K562 (cell line): Measurements from ENCODE around the gene DBNDD2. TPM values are rescaled to one million over a fixed set of nuclear protein-coding genes. Genes with fewer than 3 reads are reported as not detected.

ENCODE experiments used
- BRF1 ChIP-seq: IDR thresholded peaks from 3 replicates; pipeline ENCODE4 v1.6.1; 2011; ENCODE audit warnings: borderline replicate concordance, mild to moderate bottlenecking; ENCODE audit not compliant: insufficient read length; ENCODE audit errors: extremely low read depth
- CTCFL ChIP-seq: IDR thresholded peaks from 2 replicates; pipeline ENCODE4 v1.6.1; 2011; ENCODE audit warnings: borderline replicate concordance, low read depth, mild to moderate bottlenecking, moderate library complexity, low read length; ENCODE audit not compliant: insufficient read depth, poor library complexity, severe bottlenecking
- ETV1 ChIP-seq: fragments of 450-650 bp; conservative IDR thresholded peaks from 2 replicates; pipeline ENCODE4 v1.6.1; 2016; ENCODE audit warnings: missing genetic modification characterization, control low read depth, low read depth, missing compliant biosample characterization
- FOXP4 ChIP-seq: sonication (generic); formaldehyde crosslinking; IDR thresholded peaks from 2 replicates; pipeline ENCODE4 v1.8.0; 2022; ENCODE audit warnings: mild to moderate bottlenecking, missing genetic modification reagents, borderline replicate concordance
- HNRNPL ChIP-seq: fragments of 200-400 bp; formaldehyde crosslinking; IDR thresholded peaks from 2 replicates; pipeline ENCODE4 v1.6.1; 2017; ENCODE audit warnings: low read depth, mild to moderate bottlenecking, low read length
- L3MBTL2 ChIP-seq: fragments of 450-650 bp; IDR thresholded peaks from 2 replicates; pipeline ENCODE4 v1.6.1; 2016; ENCODE audit warnings: mild to moderate bottlenecking, moderate library complexity
- NONO ChIP-seq, 2 experiments: fragments of 200-400 bp in 1 of 2; fragments of 450-650 bp in 1 of 2; formaldehyde crosslinking in 1 of 2; IDR thresholded peaks; 2 replicates each; pipeline ENCODE4 v1.6.1; 2017; ENCODE audit warnings: low read depth in 2 of 2, mild to moderate bottlenecking in 2 of 2, moderate library complexity in 2 of 2, low read length in 1 of 2
- NR4A1 ChIP-seq, 2 experiments: fragments of 250-450 bp in 1 of 2; fragments of 450-650 bp in 1 of 2; sonication (Bioruptor Pico) in 1 of 2; IDR thresholded peaks; 2 replicates each; pipeline versions ENCODE4 v1.4.0 to v1.6.1; 2016 to 2020; ENCODE audit warnings: mild to moderate bottlenecking in 2 of 2, missing compliant biosample characterization in 1 of 2, missing genetic modification characterization in 1 of 2, moderate library complexity in 1 of 2
- RERE ChIP-seq: sonication (generic); formaldehyde crosslinking; IDR thresholded peaks from 2 replicates; pipeline ENCODE4 v1.8.0; 2023; ENCODE audit warnings: missing genetic modification reagents, mild to moderate bottlenecking, borderline replicate concordance
- SETDB1 ChIP-seq: IDR thresholded peaks from one replicate; pipeline ENCODE4 v1.6.1; 2012; ENCODE audit warnings: low read length, control low read depth, inconsistent platforms
- TAF9B ChIP-seq: fragments of 450-650 bp; IDR thresholded peaks from 2 replicates; pipeline ENCODE4 v1.6.1; 2018; ENCODE audit warnings: mild to moderate bottlenecking; ENCODE audit not compliant: partially characterized antibody
- XRCC3 ChIP-seq: fragments of 450-650 bp; IDR thresholded peaks from 2 replicates; pipeline ENCODE4 v1.6.1; 2017; ENCODE audit warnings: mild to moderate bottlenecking, moderate library complexity
- ZKSCAN8 ChIP-seq: fragments of 200-800 bp; sonication (Bioruptor generic); IDR thresholded peaks from 2 replicates; pipeline ENCODE4 v1.6.1; 2016; ENCODE audit warnings: missing genetic modification characterization, missing compliant biosample characterization
- polyA plus RNA-seq, 8 experiments: library from polyadenylated mRNA; depleted of rRNA in 4 of 8; stranded (reverse) in 5 of 8; unstranded in 3 of 8; fragments of >200 nt; fragmentation: Nextera tagmentation in 2 of 8; fragmentation: Illumina TruSeq in 1 of 8; extraction: Ambion mirVana in 2 of 8; extraction: Trizol in 1 of 8; gene quantifications; 2 replicates each; pipeline versions ENCODE4 v1.2.1 to v1.2.3, GENCODE V29; 2011 to 2014; ENCODE audit warnings: inconsistent platforms in 1 of 8, missing spikeins in 1 of 8
- total RNA-seq, 7 experiments: library from RNA; depleted of rRNA in 6 of 7; stranded (reverse); fragments of >200 nt in 6 of 7; fragmentation: Illumina TruSeq in 2 of 7; extraction: Trizol in 2 of 7; gene quantifications; 2 replicates each; pipeline versions ENCODE4 v1.2.1 to v1.2.3, GENCODE V29; 2011 to 2021; ENCODE audit warnings: low replicate concordance in 1 of 7
- TF ChIP-seq, protein P1 (sequence below), 2 experiments: IDR thresholded peaks; 2 replicates each; pipeline ENCODE4 v1.6.1; 2011; ENCODE audit warnings: borderline replicate concordance in 1 of 2, control low read depth in 1 of 2, low read depth in 1 of 2, low read length in 1 of 2, mild to moderate bottlenecking in 1 of 2, mixed read lengths in 1 of 2, moderate library complexity in 1 of 2; ENCODE audit not compliant: insufficient read depth in 1 of 2, insufficient read length in 1 of 2, poor library complexity in 1 of 2, severe bottlenecking in 1 of 2; ENCODE audit errors: extremely low read depth in 1 of 2

The DBNDD2 gene
- total and polyA plus RNA-seq, 9 of the 15 experiments (the other 6 are each of a cell fraction or from before 2014, with no cell fraction given), result 12.8 to 64.0 (median 35.8) TPM

DNA sequence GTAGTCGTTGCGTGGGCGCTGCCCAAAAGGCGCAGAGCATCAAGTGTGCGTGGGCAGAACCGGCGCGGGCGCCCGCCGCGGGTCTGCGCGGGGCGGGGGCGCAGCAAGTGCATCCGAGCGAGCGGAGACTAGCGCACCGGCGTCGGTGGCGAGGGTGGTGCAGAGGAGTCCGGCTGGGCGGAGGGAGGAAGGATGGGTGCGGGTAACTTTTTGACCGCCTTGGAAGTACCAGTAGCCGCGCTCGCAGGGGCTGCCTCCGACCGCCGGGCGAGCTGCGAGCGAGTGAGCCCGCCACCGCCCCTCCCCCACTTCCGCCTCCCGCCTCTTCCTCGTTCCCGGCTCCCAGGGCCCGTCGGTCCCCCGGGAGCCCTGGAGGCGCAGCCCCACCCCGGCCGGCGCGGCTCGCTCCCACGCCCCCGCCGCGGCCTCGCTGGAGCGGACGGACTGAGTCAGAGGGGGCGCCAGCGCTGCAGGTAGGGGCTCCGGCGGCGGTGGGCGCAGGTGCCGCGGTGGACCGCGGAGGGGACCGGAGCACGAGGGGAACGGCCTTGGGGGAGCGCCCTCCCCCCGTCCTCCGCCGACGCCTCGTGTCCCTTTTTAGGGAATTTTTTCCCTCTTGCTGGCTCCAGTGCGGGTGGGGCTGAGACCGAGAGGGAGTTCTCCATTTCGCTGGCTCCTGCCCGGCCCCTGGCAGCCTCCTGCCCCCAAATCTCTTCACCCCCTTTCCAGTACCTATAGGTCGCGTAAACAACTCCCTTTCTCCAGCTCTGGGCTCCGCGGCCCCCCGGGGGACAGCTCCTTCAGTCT, 1.6 kb upstream of the DBNDD2 start (continued):
- TF ChIP-seq RERE (CRISPR knock-in tag) (peak; percentile 80; the same call in 1 of the 2 replicates), TAF9B (no peak), XRCC3 (no peak), ZKSCAN8 (CRISPR knock-in tag) (no peak), HNRNPL (peak; percentile 66; the same call in 1 of the 2 replicates), BRF1 (no peak), CTCFL (peak; percentile 8), NONO (IDR thresholded peaks at IDR 0.05; ENCODE audit: low read depth in 2 of 2, low read length in 1 of 2) (peak; percentile 39 to 52; a peak in 1 of 4 replicates), FOXP4 (CRISPR knock-in tag) (no peak), SETDB1 (no peak), ETV1 (tag) (0 out of 2 replicates have a peak, but pooled peaks have one; percentile 18), NR4A1 (CRISPR knock-in tag; IDR thresholded peaks at IDR 0.05) (no peak), NR4A1 (tag; IDR thresholded peaks at IDR 0.05) (no peak), L3MBTL2 (peak; percentile 92)
- TF ChIP-seq, protein P1, sequence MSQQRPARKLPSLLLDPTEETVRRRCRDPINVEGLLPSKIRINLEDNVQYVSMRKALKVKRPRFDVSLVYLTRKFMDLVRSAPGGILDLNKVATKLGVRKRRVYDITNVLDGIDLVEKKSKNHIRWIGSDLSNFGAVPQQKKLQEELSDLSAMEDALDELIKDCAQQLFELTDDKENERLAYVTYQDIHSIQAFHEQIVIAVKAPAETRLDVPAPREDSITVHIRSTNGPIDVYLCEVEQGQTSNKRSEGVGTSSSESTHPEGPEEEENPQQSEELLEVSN (IDR thresholded peaks at IDR 0.05; ENCODE audit: borderline replicate concordance in 1 of 2, extremely low read depth in 1 of 2, insufficient read depth in 1 of 2, insufficient read length in 1 of 2, low read depth in 1 of 2, low read length in 1 of 2, poor library complexity in 1 of 2, severe bottlenecking in 1 of 2), result peak; percentile 75 to 76
